HG03175 (cell line): ENCODE results near the gene RASGEF1C.

ENCODE experiments used
- ATAC-seq: cut with Tn5 transposase; IDR thresholded peaks from one replicate; pipeline ENCODE4 v1.9.1; 2021; ENCODE audit warnings: mild to moderate bottlenecking, moderate library complexity; ENCODE audit not compliant: unreplicated experiment

RASGEF1C gene

GRCh38 chr5:180160789-180161188 lies 48.2 kb downstream of the RASGEF1C start:
- ATAC-seq, result no peak

GRCh38 chr5:180160215-180160614 lies 48.8 kb downstream of the RASGEF1C start:
- ATAC-seq, result no peak

GRCh38 chr5:180159756-180160155 lies 49.3 kb downstream of the RASGEF1C start:
- ATAC-seq, result no peak

GRCh38 chr5:180157866-180158265 lies 51.1 kb downstream of the RASGEF1C start:
- no peak for ATAC-seq

GRCh38 chr5:180156141-180156540 lies 52.9 kb downstream of the RASGEF1C start:
- ATAC-seq, result no peak

- no peak for ATAC-seq
Observed at GRCh38 chr5:180155365-180155926, 53.6 kb downstream of the RASGEF1C start.

- ATAC-seq, result no peak
Observed at GRCh38 chr5:180154821-180155364, 54.1 kb downstream of the RASGEF1C start.

- no peak for ATAC-seq
Observed at GRCh38 chr5:180153991-180154390, 55.0 kb downstream of the RASGEF1C start.

- no peak for ATAC-seq
Observed at GRCh38 chr5:180153099-180153498, 55.9 kb downstream of the RASGEF1C start.

GRCh38 chr5:180143656-180144364 lies 65.2 kb downstream of the RASGEF1C start:
- no peak for ATAC-seq

- ATAC-seq, result no peak
Observed at GRCh38 chr5:180142824-180143610, 66.0 kb downstream of the RASGEF1C start.

GRCh38 chr5:180142021-180142765 lies 66.8 kb downstream of the RASGEF1C start:
- ATAC-seq, result no peak

GRCh38 chr5:180141068-180141660 lies 67.8 kb downstream of the RASGEF1C start:
- ATAC-seq, result no peak

- no peak for ATAC-seq
Observed at GRCh38 chr5:180140571-180140970, 68.4 kb downstream of the RASGEF1C start.

- ATAC-seq, result no peak
Observed at GRCh38 chr5:180140079-180140554, 68.9 kb downstream of the RASGEF1C start.

- ATAC-seq, result no peak
Observed at GRCh38 chr5:180139731-180140055, 69.3 kb downstream of the RASGEF1C start.

GRCh38 chr5:180138976-180139730 lies 69.9 kb downstream of the RASGEF1C start:
- no peak for ATAC-seq

GRCh38 chr5:180138214-180138975 lies 70.6 kb downstream of the RASGEF1C start:
- ATAC-seq, result no peak
